PC-9 (cell line): ENCODE results near the gene RORC.

Source experiments
- CTCF ChIP-seq: fragments of 200-600 bp; sonication (generic); conservative IDR thresholded peaks from 2 replicates; pipeline ENCODE4 v1.6.1; 2017; ENCODE audit warnings: mixed run types, antibody characterized with exemption, mild to moderate bottlenecking, moderate library complexity
- EZH2 ChIP-seq: fragments of 200-600 bp; sonication (generic); IDR thresholded peaks from 2 replicates; pipeline ENCODE4 v1.8.0; 2017; ENCODE audit warnings: antibody characterized with exemption, low read depth

GRCh38 chr1:151799179-151800022 lies 32.2 kb downstream of the RORC start:
- TF ChIP-seq CTCF (no peak), EZH2 (no peak)
